NCI-H1930 (cell line): ENCODE measurements around the gene CDON.
"Not testable (repeated sequence)": the region's sequence is repeated elsewhere in the genome, so short reads cannot be mapped to it uniquely, and the experiment has no call there.

ENCODE experiments used
- DNase-seq, 2 experiments: peaks; one replicate each; lab custom pipeline; 2025; lab: John Stamatoyannopoulos, UW

The CDON gene

GRCh38 chr11:125924384-125925007 lies 138.2 kb downstream of the CDON start:
- no peak for DNase-seq

DNA sequence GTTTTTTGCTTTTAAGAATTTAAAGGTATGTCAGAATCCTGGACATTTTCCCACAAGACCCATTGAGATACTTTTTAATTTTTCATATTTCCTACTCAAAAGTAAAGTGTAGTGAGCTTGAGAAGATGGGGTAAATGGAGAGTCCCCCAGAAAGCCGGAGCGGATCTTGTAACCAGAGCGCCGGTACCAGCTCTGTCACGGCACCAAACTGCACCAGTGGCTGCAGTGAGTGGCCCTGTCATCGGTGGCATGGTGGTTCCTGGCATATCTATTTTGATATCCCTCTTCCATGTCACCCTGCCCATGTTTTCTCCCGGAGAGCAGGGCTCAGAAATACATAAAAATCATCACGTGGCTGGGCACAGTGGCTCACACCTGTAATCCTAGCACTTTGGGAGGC lies 139.0 kb downstream of the CDON start:
- DNase-seq = no peak

DNA sequence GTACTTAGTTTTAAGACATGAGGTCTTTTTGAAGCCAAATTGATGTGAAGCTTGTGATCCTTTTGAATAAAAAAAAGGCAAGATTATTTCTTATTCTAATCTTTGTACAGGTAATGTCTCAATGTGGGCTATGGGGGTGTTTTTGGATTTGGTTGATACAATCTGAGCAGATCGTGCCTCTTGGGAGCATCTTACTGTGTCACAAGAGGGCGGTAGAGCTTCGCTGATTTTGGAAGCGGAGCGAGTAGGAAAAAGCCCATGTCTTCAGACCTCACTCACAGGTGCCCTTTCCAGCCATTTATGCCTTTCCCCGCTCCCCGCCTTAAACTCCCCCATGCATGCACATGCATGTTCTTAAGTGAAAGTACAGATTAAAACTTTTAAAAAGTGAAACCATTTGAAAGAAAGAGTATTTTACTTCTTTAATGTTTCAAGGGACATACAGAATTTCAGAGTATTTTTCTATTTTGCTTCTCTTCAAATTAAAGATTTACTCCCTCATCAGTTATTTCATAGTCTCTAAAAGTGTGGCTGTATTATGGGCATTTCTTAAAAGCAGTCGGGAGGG lies 139.6 kb downstream of the CDON start:
- peak; percentile 43 to 54 for DNase-seq

DNA sequence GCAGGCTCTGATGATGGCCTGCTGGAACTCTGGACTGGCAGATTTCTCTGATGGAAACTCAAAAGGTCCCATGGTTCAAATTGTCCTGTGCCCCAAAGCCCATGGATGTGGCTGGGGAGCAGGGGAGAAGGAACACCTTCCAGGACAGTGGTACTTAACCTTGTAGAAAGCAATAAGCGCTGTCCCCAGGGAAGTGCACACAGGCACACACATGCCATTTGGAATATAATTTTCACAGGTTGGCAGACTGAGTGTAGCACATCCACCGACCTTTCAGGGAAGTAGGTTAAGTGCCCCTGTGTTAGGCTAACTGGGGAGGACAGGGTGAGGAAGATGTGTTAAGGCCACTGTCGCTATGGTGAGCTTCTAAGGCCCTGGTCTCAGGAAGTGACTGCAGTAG lies 140.5 kb downstream of the CDON start:
- DNase-seq = no peak

DNA sequence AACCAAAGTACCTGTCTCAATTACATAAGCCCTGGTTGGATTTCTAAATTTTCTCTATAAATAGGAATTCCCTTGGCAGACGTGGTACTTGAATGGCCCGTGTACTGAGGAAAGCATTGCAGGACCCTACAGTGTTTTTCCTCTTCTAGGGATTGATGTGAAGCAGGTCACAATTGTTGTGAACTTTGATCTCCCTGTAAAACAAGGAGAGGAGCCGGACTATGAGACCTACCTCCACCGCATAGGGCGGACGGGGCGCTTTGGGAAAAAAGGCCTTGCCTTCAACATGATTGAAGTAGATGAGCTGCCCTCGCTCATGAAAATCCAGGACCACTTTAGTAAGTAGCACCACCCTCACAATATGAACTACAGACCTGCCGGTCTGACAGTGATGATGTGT lies 141.6 kb downstream of the CDON start:
- no peak for DNase-seq

- no peak for DNase-seq
Observed at GRCh38 chr11:125918140-125918840, 144.4 kb downstream of the CDON start.

GRCh38 chr11:125916683-125917347 lies 145.9 kb downstream of the CDON start:
- DNase-seq = no peak

DNA sequence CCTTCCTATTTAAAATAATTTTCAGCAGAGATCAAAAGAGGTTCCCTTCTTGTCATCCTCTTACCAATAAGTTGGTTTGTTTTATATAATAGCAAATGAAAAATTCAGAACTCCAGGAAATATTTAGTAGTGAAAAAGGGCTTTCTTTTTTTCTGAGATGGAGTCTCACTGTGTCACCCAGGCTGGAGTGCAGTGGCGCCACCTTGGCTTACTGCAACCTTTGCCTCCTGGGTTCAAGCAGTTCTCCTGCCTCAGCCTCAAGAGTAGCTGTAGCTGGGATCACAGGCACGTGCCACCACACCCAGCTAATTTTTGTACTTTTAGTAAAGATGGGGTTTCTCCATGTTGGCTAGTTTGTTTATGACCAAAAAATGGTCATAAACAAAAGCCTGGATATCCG lies 148.1 kb downstream of the CDON start:
- DNase-seq = not testable (repeated sequence)

DNA sequence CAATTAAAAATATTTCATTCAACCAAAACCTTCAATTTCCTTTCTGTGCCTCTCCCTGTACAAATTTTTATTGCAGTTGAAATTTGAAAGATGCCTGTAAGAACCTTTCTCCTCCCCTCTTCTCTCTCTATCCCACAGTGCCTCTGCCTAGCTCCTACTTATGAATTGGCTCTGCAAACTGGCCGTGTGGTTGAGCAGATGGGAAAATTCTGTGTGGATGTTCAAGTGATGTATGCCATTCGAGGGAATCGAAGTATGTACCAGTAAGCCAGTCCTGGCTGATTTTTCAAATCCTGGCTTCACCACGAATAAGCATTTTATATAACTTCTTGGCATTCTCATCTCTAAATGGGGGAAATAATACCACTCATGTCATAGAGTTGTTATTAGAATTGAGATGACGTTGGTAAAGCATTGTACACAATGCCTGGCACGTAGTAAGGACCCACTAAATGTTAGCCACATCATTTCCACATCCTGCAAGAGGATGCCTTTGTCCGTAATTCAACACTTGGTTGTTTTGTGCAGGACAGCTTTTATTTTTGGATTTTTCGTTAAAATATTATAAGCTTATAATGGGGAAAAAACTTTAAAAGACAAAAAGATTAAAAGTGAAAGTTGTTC lies 152.3 kb downstream of the CDON start:
- DNase-seq = no peak
